Skin epidermis (tissue), 12 donors: ENCODE data around the gene AP4M1.

Source experiments
- H3K27ac ChIP-seq, 21 experiments: fragments of 200-600 bp; sonication (generic) in 11 of 21; one replicate each; pipeline ENCODE4 v1.5.0; 2020; ENCODE audit warnings: mild to moderate bottlenecking in 3 of 21, inconsistent platforms in 2 of 21, moderate library complexity in 2 of 21
- H3K4me3 ChIP-seq, 7 experiments: fragments of 200-600 bp; sonication (generic) in 2 of 7; one replicate each; pipeline ENCODE4 v1.5.0; 2020; ENCODE audit warnings: inconsistent platforms in 2 of 7, mild to moderate bottlenecking in 2 of 7, moderate library complexity in 1 of 7

The AP4M1 gene

GRCh38 chr7:100081535-100082102, 19.8 kb upstream of the AP4M1 start, which contains the start of gene ZNF3:
TSS of gene ZNF3 (minus strand) at chr7:100081723. CDS start at chr7:100077357, 4,366 bp downstream.
- Histone ChIP-seq H3K4me3 (peak within 1 kb of the TSS; percentile 68 to 97 (median 87)), H3K27ac (peak within 1 kb of the TSS; percentile 73 to 94 (median 90))

DNA sequence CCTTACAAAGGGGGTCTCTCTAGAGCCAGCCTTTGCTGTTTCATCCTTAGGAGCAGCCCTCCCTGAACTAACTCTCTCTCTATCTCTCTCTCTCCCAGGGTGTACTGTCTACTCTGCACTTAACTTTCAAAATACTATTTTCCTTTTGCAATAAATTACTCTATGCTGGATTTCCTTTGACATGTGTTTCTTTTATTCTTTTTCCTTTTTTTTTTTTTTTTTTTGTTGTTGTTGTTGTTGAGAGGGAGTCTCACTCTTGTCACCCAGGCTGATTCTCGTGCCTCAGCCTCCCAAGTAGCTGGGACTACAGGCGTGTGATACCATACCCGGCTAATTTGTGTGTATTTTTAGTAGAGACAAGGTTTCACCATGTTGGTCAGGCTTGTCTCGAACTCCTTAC, 18.5 kb upstream of the AP4M1 start:
- Histone ChIP-seq H3K27ac (peak overlapping the region in 1 of 21 experiments; percentile 92), H3K4me3 (no peak overlapping the region)

DNA sequence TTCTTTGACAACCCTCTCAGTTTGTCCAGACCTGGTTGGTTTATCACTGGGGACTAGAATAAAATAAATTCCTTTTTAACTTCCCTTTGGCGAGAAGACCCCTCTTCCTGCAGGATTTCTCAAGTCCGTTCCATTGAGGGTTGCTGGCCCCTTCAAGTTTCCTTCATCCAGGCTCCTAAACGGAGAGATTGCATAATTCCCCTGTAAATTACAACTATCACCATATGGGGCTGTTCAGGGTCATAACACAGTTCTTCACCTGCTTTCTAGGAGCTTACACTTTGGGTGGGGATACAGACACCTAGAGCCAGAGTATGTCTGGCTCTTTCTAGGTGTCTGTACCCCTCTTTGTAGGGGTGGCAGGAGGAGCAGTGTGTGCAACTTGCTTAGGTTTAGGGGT, 15.9 kb upstream of the AP4M1 start:
- Histone ChIP-seq H3K27ac (no peak overlapping the region), H3K4me3 (no peak overlapping the region)

GRCh38 chr7:100087055-100087750, 14.2 kb upstream of the AP4M1 start:
- H3K27ac ChIP-seq = peak overlapping the region in 4 of 21 experiments; percentile 0 to 62 (median 30)
- no peak overlapping the region for H3K4me3 ChIP-seq

DNA sequence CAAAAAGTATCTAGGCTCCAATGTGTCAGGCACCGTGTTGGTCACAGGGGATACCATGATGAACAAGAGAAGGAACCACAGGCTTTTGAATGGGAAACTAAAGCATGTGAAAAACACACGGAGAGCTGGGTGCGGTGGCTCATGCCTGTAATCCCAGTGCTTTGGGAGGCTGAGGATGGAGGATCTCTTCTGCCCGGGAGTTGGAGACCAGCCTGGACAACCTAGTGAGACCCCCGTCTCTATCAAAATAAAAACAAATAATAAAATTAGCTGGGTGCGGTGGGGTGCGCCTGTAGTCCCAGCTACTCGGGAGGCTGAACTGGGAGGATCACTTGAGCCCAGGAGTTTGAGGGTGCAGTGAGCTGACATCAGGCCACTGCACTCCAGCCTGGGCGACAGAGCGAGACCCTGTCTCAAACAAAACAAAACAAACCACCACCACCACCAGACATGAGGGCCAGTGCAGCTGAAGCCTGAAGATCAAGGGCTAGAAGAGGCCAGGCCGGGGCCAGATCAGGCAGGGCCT, 13.3 kb upstream of the AP4M1 start:
- Histone ChIP-seq H3K4me3 (peak overlapping the region; percentile 60 to 83 (median 67)), H3K27ac (peak overlapping the region in 20 of 21 experiments; percentile 50 to 96 (median 90))

DNA sequence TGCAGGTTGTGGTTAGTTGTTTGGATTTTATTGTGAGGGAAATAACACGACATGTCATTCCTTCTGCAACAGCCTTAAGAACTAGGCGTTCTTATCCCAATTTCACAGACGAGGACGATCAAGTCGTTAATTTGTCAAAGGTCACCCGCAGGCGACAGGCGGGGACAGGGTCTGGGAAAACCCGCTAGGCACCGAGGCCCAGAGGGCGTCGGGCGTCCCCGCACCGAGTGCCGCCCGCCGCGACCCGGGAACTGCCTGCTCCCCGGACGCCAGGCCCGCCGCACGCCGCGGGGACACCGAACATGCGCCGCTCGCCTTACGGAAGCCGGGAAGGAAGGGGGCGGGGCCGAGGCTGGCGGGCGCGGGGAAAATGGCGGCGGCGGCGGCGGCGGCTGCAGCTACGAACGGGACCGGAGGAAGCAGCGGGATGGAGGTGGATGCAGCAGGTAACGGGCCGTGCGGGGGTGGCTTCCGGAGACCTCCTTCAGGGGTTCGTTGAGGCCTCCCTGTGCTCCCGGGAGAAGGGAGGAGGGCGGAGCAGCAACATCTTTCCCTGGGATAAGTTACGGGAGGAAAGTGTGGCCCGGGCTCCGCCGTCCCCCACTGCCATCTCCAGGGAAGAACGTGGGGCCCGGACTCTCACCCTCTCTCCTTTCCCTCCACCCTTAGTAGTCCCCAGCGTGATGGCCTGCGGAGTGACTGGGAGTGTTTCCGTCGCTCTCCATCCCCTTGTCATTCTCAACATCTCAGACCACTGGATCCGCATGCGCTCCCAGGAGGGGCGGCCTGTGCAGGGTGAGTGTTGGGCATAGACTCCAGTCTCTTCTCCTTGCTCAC, 12.6 kb upstream of the AP4M1 start, which contains the start of gene COPS6:
Gene COPS6 (plus strand): TSS at position 349 of the 837 bp plus-strand sequence. CDS start 22 bp downstream, at position 371.
- peak within 1 kb of the TSS; percentile 31 to 96 (median 89) for H3K27ac ChIP-seq
- peak within 1 kb of the TSS; percentile 60 to 83 (median 67) for H3K4me3 ChIP-seq

- Histone ChIP-seq H3K27ac (peak overlapping the region in 20 of 21 experiments; percentile 50 to 96 (median 90)), H3K4me3 (peak overlapping the region; percentile 60 to 83 (median 67))
Measured at GRCh38 chr7:100089458-100090196, 11.8 kb upstream of the AP4M1 start.

- Histone ChIP-seq H3K4me3 (no peak overlapping the region), H3K27ac (no peak overlapping the region)
Measured at GRCh38 chr7:100090527-100091410, 10.7 kb upstream of the AP4M1 start.

DNA sequence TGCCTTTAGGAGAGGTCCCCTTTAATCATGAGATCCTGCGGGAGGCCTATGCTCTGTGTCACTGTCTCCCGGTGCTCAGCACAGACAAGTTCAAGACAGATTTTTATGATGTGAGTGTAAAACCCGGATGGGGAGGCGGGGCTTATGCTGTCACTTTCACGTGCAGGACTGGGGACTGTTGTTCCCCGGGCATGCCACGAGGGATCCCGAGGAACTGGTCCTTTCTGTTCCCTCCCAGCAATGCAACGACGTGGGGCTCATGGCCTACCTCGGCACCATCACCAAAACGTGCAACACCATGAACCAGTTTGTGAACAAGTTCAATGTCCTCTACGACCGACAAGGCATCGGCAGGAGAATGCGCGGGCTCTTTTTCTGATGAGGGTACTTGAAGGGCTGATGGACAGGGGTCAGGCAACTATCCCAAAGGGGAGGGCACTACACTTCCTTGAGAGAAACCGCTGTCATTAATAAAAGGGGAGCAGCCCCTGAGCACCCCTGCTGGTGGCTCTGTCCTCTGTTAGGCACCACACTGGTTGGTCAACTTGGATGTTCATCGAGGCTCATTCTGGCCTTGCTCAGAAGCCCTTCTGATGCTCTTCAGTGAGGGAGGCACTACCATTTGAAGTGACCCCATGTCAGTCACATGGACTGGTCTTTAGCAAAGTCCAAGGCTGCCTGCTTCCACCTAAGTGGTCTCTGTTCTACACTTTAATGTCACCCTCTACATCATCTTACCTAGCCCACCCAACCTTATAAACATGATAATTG, 9.8 kb upstream of the AP4M1 start:
- H3K27ac ChIP-seq = no peak overlapping the region
- H3K4me3 ChIP-seq = no peak overlapping the region

DNA sequence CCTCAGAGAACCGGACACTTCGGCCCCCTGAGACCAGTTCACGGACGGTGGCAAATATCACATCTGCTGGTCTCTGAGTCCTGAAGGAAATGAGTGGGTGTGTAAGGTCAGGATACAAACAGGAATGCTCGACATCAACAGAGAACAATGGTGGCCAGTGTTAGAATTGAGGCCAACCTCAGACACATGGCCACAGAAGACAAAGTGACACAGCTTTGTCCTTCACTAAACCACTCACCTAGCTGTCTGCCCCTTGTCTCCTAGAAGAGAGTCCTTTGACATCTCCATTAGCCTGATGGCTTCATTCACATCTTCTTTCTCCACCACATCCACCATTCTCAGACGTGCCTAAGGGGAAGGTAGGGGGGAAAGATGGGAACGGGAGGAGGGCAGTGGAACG, 8.4 kb upstream of the AP4M1 start:
- no peak overlapping the region for H3K4me3 ChIP-seq

DNA sequence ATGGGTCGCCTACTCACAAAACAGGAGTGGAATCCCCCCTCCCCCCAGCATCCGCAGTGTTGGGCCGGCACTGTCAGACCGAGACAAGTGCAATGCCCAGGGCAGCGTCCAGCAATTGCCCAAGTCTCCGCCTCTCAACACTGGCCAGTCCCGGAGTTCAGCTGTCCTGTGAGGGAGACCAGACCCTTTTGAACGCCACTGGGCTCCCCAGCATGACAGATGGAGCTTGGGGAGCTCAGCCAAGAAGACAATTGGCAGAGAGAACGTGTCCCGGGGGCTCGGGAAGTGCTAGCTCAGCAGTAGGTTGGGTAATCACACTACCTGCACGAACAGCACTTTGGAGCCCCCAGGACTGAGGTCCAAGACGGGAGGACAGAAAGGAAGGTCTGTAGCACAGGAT, 7.9 kb upstream of the AP4M1 start:
- Histone ChIP-seq H3K27ac (peak overlapping the region in 1 of 21 experiments; percentile 50), H3K4me3 (no peak overlapping the region)

More for the DNA sequence above, 8.4 kb upstream of the AP4M1 start:
- peak overlapping the region in 1 of 21 experiments; percentile 50 for H3K27ac ChIP-seq

- H3K27ac ChIP-seq = peak overlapping the region in 1 of 21 experiments; percentile 50
- H3K4me3 ChIP-seq = no peak overlapping the region
Measured at GRCh38 chr7:100093925-100094486, 7.4 kb upstream of the AP4M1 start.

DNA sequence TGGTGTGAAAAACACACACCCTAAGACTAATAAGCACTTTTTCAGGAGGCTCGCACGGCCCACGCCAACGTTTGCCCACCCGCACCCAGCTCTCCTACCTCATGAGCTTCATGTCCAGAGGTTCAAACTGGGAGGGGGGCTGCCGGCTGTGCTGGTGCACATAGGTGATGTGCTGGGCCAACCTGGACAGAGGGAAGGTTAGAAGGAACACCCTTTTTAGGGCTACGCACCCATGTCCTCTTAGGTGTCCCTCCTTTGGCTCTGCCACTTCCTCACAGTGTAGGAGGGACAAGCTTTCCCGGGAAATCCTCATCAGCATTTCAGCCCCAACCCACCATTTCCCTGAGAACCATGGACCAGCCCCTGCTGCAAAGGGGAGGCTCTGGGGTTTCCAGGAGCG, 6.2 kb upstream of the AP4M1 start:
- no peak overlapping the region for H3K4me3 ChIP-seq

GRCh38 chr7:100095704-100096103, 5.7 kb upstream of the AP4M1 start:
- H3K4me3 ChIP-seq = no peak overlapping the region
- no peak overlapping the region for H3K27ac ChIP-seq

More for the DNA sequence above, 6.2 kb upstream of the AP4M1 start:
- no peak overlapping the region for H3K27ac ChIP-seq

- peak overlapping the region in 2 of 21 experiments; percentile 91 to 97 for H3K27ac ChIP-seq
Measured at GRCh38 chr7:100098913-100099312, 2.5 kb upstream of the AP4M1 start.

GRCh38 chr7:100099452-100099851, 2.0 kb upstream of the AP4M1 start:
- H3K27ac ChIP-seq = peak overlapping the region in 18 of 21 experiments; percentile 79 to 97 (median 94)
- H3K4me3 ChIP-seq = peak overlapping the region; percentile 46 to 98 (median 85)

More at GRCh38 chr7:100098913-100099312, 2.5 kb upstream of the AP4M1 start:
- peak overlapping the region in 2 of 7 experiments; percentile 46 to 98 for H3K4me3 ChIP-seq

DNA sequence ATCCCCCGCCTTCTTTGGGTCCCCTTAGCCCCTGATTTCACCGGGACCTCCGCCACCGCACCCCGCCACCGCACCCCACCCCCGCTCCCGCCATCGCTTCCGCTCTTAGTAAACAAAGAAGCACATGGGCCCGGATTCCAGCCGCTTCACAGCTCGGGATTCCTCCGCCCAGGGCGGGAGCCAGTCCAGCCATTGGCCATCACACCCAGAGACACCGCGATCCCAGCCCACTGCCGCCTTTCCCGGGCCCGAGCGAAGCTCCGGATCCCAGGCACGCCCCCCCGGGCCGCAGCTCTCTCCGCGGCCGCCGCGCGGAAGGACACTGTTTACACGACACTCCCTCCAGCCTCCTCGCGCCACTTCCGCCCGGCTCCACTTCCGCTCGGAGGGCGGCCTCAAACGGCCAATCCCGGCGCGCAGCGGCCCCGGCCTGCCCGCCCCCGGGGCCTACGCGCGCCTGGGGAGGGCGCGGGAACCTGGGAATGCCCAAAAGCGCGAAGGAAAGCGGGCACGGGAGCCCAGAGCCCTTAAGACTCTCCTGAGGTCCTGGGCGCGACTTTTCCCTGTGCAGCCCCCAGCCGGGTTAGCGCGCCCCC, 925 bp upstream of the AP4M1 start:
- Histone ChIP-seq H3K27ac (peak overlapping the region; percentile 61 to 97 (median 93)), H3K4me3 (peak overlapping the region; percentile 46 to 98 (median 85))
